ENCODE results near the gene RTP5. TPM values are rescaled to one million over a fixed set of nuclear protein-coding genes. Genes with fewer than 3 reads are reported as not detected.

Gene RTP5
- total and polyA plus RNA-seq, 3 experiments from 2014 or later, result 0.11 to 0.23 (median 0.18) TPM

DNA sequence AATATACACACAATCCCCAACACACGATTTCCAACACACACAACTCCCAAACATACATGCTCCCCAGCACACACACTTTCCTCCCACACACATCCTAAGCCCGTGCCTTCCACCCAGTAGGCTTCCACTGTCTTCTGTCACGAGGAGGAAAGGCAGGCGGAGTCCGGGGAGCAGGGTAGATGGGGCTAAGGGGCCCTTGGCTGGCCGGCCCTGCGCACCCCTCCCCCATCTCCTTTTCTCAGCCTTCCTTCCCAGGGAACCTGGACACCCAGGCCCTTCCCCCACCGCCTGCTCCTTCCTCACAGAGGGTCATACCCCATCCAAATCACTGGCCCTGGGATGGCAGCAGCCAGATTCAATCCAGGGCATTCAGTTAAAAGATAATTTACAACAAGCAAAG, 7.4 kb upstream of the RTP5 start:
- Histone ChIP-seq H3K4me1 (ENCODE audit: insufficient read depth, low read length) (peaks cover 88% of the 10 kb centered on the region), H3K9me3 (ENCODE audit: low read length) (no peaks in the 10 kb centered on the region), H3K27ac (ENCODE audit: low read depth, low read length) (no peak overlapping the region), H3K36me3 (ENCODE audit: insufficient read depth, low read length) (no peaks in the 10 kb centered on the region), H3K27me3 (ENCODE audit: insufficient read depth, low read length, poor library complexity, severe bottlenecking) (no peaks in the 10 kb centered on the region), H3K4me3 (ENCODE audit: low read length) (no peak overlapping the region)
- Mint-ChIP-seq H3K27ac (peak overlapping the region in 7 of 8 donors; percentile 52 to 92 (median 89)), H3K9me3 (peaks cover 0 to 2% (median 0%) of the 10 kb centered on the region in 5 donors), H3K36me3 (peaks cover 0 to 4% (median 0%) of the 10 kb centered on the region in 3 donors), H3K27me3 (peaks cover 0 to 4% of the 10 kb centered on the region in 2 donors), H3K4me1 (peaks cover 58 to 85% (median 68%) of the 10 kb centered on the region in 3 donors), H3K4me3 (peak overlapping the region in 5 of 7 donors; percentile 43 to 94 (median 69))
- POLR2A ChIA-PET, result no interaction called here
- DNase-seq, result no peak
- CTCF ChIA-PET, result no interaction called here

DNA sequence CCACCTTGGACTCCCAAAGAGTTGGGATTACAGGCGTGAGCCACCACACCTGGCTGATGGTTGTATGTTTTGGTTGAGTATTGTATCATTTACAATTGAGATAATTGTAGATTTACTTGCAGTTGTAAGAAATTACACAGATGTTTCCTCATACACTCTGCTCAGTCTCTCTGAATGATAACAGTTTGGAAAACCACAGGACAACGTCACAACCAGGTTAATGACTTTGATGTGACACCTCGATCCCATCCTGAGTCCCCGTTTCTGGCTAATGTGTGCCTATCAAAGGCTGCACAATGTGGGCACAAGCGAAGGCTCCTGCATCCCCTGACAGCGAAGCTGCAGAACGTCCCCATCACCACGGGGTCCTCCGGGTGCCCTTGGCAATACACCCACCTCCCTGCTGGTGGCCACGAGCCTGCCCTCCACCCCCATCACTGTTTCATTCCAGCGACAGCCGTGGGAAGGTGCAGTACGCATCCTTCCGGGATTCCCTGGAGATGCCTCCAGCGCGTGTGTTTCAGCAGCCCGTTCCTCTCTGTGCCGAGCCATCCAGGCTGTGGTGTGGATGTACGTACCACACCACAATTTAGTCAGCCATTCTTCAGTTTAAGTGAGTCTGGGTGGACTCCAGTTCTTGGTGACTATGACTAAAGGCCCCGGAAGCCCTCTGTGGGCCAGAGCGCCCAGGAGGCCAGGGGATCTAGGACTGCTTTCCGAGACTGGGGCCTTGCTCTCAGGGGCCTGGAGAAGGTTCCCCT, 6.6 kb upstream of the RTP5 start:
- Mint-ChIP-seq H3K27ac (peak overlapping the region; percentile 50 to 98 (median 91)), H3K36me3 (peaks cover 0 to 4% (median 0%) of the 10 kb centered on the region in 3 donors), H3K4me3 (peak overlapping the region; percentile 43 to 94 (median 69)), H3K9me3 (peaks cover 0 to 2% (median 0%) of the 10 kb centered on the region in 5 donors), H3K4me1 (peaks cover 63 to 91% (median 75%) of the 10 kb centered on the region in 3 donors), H3K27me3 (peaks cover 0 to 4% of the 10 kb centered on the region in 2 donors)
- Histone ChIP-seq H3K27ac (ENCODE audit: low read depth, low read length) (peak overlapping the region; percentile 25), H3K4me3 (ENCODE audit: low read length) (peak overlapping the region; percentile 25), H3K36me3 (ENCODE audit: insufficient read depth, low read length) (no peaks in the 10 kb centered on the region), H3K9me3 (ENCODE audit: low read length) (no peaks in the 10 kb centered on the region), H3K4me1 (ENCODE audit: insufficient read depth, low read length) (peaks cover 97% of the 10 kb centered on the region), H3K27me3 (ENCODE audit: insufficient read depth, low read length, poor library complexity, severe bottlenecking) (no peaks in the 10 kb centered on the region)
- CTCF ChIA-PET, result no interaction called here
- POLR2A ChIA-PET, result no interaction called here
- DNase-seq, result no peak

DNA sequence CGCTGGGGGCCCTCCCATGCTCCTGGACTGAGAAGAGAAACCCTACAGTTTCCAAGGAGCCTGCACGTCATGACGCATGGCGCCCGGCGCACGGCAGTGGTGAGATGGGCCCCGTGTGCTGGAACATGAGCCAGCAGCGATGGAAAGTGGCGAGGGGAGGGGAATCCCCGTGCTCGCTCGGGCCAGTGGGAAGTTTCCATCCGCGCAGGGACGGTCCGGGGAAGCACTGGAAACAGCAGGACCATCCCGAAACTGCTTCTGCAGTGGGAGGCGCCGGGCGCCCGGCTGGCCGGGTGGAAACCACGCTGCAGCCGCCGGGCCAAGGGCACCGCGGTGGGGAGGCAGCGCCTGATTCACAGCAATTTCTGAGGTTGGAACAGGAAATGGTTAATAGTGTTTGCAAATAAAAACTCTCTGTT, 6.0 kb upstream of the RTP5 start:
- CTCF ChIA-PET, result no interaction called here
- Histone ChIP-seq H3K27ac (ENCODE audit: low read depth, low read length) (peak overlapping the region; percentile 25), H3K4me3 (ENCODE audit: low read length) (peak overlapping the region; percentile 25)

DNA sequence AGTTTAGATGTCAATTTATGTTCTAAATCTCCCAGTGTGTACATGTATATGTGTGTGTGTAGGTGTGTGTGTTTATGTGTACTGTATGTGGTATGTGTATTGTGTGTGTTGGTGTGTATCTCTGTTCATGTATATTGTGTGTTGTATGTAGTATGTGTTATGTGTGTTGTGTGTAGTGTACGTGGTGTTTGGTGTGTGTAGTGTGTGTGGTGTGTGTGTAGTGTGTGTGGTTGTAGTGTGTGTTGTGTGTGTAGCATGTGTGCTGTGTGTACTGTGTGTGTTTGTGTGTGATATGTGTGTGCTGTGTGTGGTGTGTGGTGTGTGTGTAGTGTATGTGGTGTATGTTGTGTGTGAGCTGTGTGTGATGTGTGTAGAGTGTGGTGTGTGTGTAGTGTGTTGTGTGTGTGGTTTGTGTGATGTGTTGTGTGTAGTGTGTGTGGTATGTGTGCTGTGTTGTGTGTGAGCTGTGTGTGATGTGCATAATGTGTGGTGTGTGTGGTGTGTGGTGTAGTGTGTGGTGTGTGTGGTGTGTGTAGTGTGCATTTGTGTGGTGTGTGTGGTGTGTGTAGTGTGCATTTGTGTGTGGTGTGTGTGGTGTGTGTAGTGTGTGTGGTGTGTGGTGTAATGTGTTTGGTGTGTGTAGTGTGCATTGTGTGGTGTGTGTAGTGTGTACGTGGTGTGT, 5.2 kb upstream of the RTP5 start:
- H3K36me3 Mint-ChIP-seq, result peaks cover 0 to 4% (median 0%) of the 10 kb centered on the region in 3 donors
- H3K27ac ChIP-seq (ENCODE audit: low read depth, low read length), result no peak overlapping the region

More for the DNA sequence above, 6.0 kb upstream of the RTP5 start:
- Histone ChIP-seq H3K36me3 (ENCODE audit: insufficient read depth, low read length) (no peaks in the 10 kb centered on the region), H3K4me1 (ENCODE audit: insufficient read depth, low read length) (peaks cover 97% of the 10 kb centered on the region), H3K27me3 (ENCODE audit: insufficient read depth, low read length, poor library complexity, severe bottlenecking) (no peaks in the 10 kb centered on the region), H3K9me3 (ENCODE audit: low read length) (no peaks in the 10 kb centered on the region)
- peak in 4 of 5 donors; percentile 45 to 66 (median 49) for DNase-seq
- Mint-ChIP-seq H3K27me3 (peaks cover 0 to 4% of the 10 kb centered on the region in 2 donors), H3K9me3 (peaks cover 0 to 2% (median 0%) of the 10 kb centered on the region in 5 donors), H3K4me3 (peak overlapping the region; percentile 43 to 94 (median 69)), H3K27ac (peak overlapping the region; percentile 50 to 98 (median 94)), H3K36me3 (peaks cover 0 to 4% (median 0%) of the 10 kb centered on the region in 3 donors), H3K4me1 (peaks cover 66 to 92% (median 78%) of the 10 kb centered on the region in 3 donors)
- POLR2A ChIA-PET, result no interaction called here

DNA sequence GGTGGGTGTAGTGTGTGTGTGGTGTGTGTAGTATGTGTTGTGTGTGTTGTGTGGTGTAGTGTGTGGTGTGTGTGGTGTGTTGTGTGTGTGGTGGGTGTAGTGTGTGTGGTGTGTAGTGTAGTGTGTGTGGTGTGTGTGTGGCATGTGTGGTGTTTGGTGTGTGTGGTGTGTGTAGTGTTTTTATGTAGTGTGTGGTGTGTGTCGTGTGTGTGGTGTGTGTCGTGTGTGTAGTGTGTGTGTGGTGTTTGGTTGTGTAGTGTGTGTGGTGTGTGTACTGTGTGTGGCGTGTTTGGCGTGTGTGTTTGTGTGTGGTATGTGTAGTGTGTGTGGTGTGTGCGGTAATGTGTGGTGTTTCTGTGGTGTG, 4.7 kb upstream of the RTP5 start:
- Mint-ChIP-seq H3K27me3 (peaks cover 0 to 4% of the 10 kb centered on the region in 2 donors), H3K9me3 (peaks cover 0 to 2% (median 0%) of the 10 kb centered on the region in 5 donors), H3K36me3 (peaks cover 0 to 4% (median 0%) of the 10 kb centered on the region in 3 donors), H3K4me3 (peak overlapping the region in 6 of 7 donors; percentile 5 to 73 (median 68)), H3K4me1 (peaks cover 72 to 94% (median 83%) of the 10 kb centered on the region in 3 donors), H3K27ac (peak overlapping the region; percentile 66 to 98 (median 90))
- CTCF ChIA-PET, result no interaction called here
- H3K4me3 ChIP-seq (ENCODE audit: low read length), result no peak overlapping the region
- no peaks in the 10 kb centered on the region for H3K27me3 ChIP-seq (ENCODE audit: insufficient read depth, low read length, poor library complexity, severe bottlenecking)
- H3K4me1 ChIP-seq (ENCODE audit: insufficient read depth, low read length), result peaks cover 93% of the 10 kb centered on the region
- POLR2A ChIA-PET, result no interaction called here
- DNase-seq, result no peak
- no peak overlapping the region for H3K27ac ChIP-seq (ENCODE audit: low read depth, low read length)
- no peaks in the 10 kb centered on the region for H3K36me3 ChIP-seq (ENCODE audit: insufficient read depth, low read length)
- H3K9me3 ChIP-seq (ENCODE audit: low read length), result no peaks in the 10 kb centered on the region

More for the DNA sequence above, 5.2 kb upstream of the RTP5 start:
- Histone ChIP-seq H3K9me3 (ENCODE audit: low read length) (no peaks in the 10 kb centered on the region), H3K4me1 (ENCODE audit: insufficient read depth, low read length) (peaks cover 95% of the 10 kb centered on the region), H3K4me3 (ENCODE audit: low read length) (no peak overlapping the region), H3K27me3 (ENCODE audit: insufficient read depth, low read length, poor library complexity, severe bottlenecking) (no peaks in the 10 kb centered on the region), H3K36me3 (ENCODE audit: insufficient read depth, low read length) (no peaks in the 10 kb centered on the region)
- Mint-ChIP-seq H3K4me1 (peaks cover 73 to 96% (median 86%) of the 10 kb centered on the region in 3 donors), H3K9me3 (peaks cover 0 to 2% (median 0%) of the 10 kb centered on the region in 5 donors), H3K4me3 (peak overlapping the region; percentile 43 to 80 (median 69)), H3K27ac (peak overlapping the region; percentile 66 to 98 (median 92)), H3K27me3 (peaks cover 0 to 4% of the 10 kb centered on the region in 2 donors)
- DNase-seq, result no peak
- POLR2A ChIA-PET, result no interaction called here
- CTCF ChIA-PET, result no interaction called here

DNA sequence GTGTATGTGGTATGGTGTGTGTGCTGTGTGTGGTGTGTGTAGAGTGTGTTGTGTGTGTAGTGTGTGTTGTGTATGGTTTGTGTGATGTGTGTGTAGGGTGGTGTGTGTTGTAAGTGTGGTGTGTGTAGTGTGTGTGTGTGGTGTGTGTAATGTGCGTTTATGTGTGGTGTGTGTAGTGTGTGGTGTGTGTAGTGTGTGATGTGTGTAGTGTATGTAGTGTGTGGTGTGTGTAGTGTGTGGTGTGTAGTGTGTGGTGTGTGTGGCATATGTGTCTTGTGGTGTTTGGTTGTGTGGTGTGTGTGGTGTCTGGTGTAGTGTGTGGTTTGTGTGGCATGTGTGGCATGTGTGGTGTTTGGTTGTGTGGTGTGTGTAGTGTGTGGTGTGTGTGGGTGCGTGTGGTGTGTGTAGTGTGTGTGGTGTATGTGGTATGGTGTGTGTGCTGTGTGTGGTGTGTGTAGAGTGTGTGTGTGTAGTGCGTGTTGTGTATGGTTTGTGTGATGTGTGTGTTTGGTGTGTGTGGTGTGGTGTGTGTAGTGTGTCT, 4.0 kb upstream of the RTP5 start:
- H3K27ac ChIP-seq (ENCODE audit: low read depth, low read length), result no peak overlapping the region
- H3K9me3 ChIP-seq (ENCODE audit: low read length), result no peaks in the 10 kb centered on the region
- POLR2A ChIA-PET, result interaction anchor here (0.6 kb wide), 1 partner anchor 507 kb away, joined by 5 read pairs; no protein-coding TSS in a partner anchor
- H3K4me1 Mint-ChIP-seq, result peaks cover 69 to 89% (median 81%) of the 10 kb centered on the region in 3 donors
- H3K27me3 Mint-ChIP-seq, result peaks cover 0 to 4% of the 10 kb centered on the region in 2 donors
- H3K36me3 ChIP-seq (ENCODE audit: insufficient read depth, low read length), result no peaks in the 10 kb centered on the region
- CTCF ChIA-PET, result no interaction called here
- H3K27me3 ChIP-seq (ENCODE audit: insufficient read depth, low read length, poor library complexity, severe bottlenecking), result no peaks in the 10 kb centered on the region
- H3K36me3 Mint-ChIP-seq, result peaks cover 0 to 4% (median 0%) of the 10 kb centered on the region in 3 donors
- peak overlapping the region; percentile 66 to 97 (median 92) for H3K27ac Mint-ChIP-seq
- H3K4me3 ChIP-seq (ENCODE audit: low read length), result no peak overlapping the region
- peaks cover 0 to 2% (median 0%) of the 10 kb centered on the region in 5 donors for H3K9me3 Mint-ChIP-seq
- H3K4me3 Mint-ChIP-seq, result peak overlapping the region; percentile 25 to 75 (median 70)
- no peak for DNase-seq
- H3K4me1 ChIP-seq (ENCODE audit: insufficient read depth, low read length), result peaks cover 93% of the 10 kb centered on the region

DNA sequence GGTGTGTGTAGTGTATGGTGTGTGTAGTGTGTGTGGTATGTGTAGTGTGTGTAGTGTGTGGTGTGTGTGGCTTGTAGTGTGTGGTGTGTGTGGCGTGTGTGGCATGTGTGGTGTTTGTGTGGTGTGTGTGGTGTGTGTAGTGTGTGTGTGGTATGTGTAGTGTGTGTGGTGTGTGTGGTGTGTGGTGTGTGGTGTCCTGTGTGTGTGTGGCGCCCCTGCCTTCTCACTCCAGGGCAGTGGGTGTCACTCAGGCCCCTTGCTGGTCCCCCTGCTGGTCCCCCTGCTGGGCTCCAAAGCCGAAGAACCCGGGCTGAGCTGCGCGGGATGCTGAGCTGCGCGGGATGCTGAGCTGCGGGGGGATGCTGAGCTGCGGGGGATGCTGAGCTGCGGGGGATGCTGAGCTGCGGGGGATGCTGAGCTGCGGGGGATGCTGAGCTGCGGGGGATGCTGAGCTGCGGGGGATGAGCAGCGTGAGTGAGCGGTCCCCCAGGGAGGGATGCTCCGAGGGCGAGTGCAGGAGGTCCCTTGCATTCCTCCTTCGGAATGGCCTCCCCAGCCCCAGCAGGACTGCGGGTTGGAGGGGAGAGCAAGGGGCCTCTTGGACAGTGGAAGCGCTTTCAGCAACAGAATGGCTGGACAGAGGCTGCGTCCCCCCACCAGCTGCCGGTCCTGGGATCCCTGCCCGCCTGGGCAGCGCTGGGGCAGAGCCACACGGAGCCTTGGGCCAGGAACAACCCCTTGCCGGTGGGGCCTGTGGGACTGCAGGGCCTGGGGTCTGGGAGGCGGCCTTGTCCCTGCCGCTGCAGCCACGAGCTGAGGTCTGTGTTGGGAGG, 3.4 kb upstream of the RTP5 start:
- H3K27me3 ChIP-seq (ENCODE audit: insufficient read depth, low read length, poor library complexity, severe bottlenecking), result no peaks in the 10 kb centered on the region
- Mint-ChIP-seq H3K27me3 (peaks cover 0 to 7% of the 10 kb centered on the region in 2 donors), H3K9me3 (peaks cover 0 to 2% (median 0%) of the 10 kb centered on the region in 5 donors), H3K36me3 (peaks cover 0 to 4% (median 0%) of the 10 kb centered on the region in 3 donors), H3K27ac (peak overlapping the region; percentile 66 to 97 (median 94)), H3K4me3 (peak overlapping the region; percentile 23 to 87 (median 70)), H3K4me1 (peaks cover 73 to 89% (median 83%) of the 10 kb centered on the region in 3 donors)
- H3K4me1 ChIP-seq (ENCODE audit: insufficient read depth, low read length), result peaks cover 93% of the 10 kb centered on the region
- H3K9me3 ChIP-seq (ENCODE audit: low read length), result no peaks in the 10 kb centered on the region
- no peak overlapping the region for H3K4me3 ChIP-seq (ENCODE audit: low read length)
- DNase-seq, result no peak
- POLR2A ChIA-PET, result interaction anchor here (0.6 to 1.0 kb wide), 2 partner anchors 103 to 508 kb away, joined by 3 to 5 read pairs; no protein-coding TSS in a partner anchor
- H3K36me3 ChIP-seq (ENCODE audit: insufficient read depth, low read length), result no peaks in the 10 kb centered on the region
- H3K27ac ChIP-seq (ENCODE audit: low read depth, low read length), result no peak overlapping the region
- CTCF ChIA-PET, result interaction anchor here (0.8 to 3.7 kb wide), 2 partner anchors 12 to 132 kb away, joined by 3 to 35 read pairs; no protein-coding TSS in a partner anchor

Data from CD8-positive, alpha-beta memory T cell (primary cell).